Testis (tissue), 2 donors: ENCODE measurements around the gene CGB5.

Experiments used
- POLR2A ChIP-seq: fragments of 450-650 bp; IDR thresholded peaks from one replicate; pipeline ENCODE4 v1.6.1; 2017; ENCODE audit warnings: antibody characterized with exemption, mild to moderate bottlenecking, moderate library complexity
- TF ChIP-seq, protein P1 (sequence below), 3 experiments: fragments of 450-650 bp in 2 of 3; fragments of 200-600 bp in 1 of 3; sonication (generic) in 1 of 3; IDR thresholded peaks; one replicate each; pipeline ENCODE4 v1.5.1; 2016 to 2019; ENCODE audit warnings: antibody characterized with exemption in 3 of 3, mild to moderate bottlenecking in 2 of 3, moderate library complexity in 1 of 3

GRCh38 chr19:49011194-49011593, 32.5 kb upstream of the CGB5 start:
- TF ChIP-seq, protein P1, sequence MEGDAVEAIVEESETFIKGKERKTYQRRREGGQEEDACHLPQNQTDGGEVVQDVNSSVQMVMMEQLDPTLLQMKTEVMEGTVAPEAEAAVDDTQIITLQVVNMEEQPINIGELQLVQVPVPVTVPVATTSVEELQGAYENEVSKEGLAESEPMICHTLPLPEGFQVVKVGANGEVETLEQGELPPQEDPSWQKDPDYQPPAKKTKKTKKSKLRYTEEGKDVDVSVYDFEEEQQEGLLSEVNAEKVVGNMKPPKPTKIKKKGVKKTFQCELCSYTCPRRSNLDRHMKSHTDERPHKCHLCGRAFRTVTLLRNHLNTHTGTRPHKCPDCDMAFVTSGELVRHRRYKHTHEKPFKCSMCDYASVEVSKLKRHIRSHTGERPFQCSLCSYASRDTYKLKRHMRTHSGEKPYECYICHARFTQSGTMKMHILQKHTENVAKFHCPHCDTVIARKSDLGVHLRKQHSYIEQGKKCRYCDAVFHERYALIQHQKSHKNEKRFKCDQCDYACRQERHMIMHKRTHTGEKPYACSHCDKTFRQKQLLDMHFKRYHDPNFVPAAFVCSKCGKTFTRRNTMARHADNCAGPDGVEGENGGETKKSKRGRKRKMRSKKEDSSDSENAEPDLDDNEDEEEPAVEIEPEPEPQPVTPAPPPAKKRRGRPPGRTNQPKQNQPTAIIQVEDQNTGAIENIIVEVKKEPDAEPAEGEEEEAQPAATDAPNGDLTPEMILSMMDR (IDR thresholded peaks at IDR 0.05): no peak
- no peak for TF ChIP-seq POLR2A
